HG03066 (cell line): ENCODE results near the gene GMPPB.
"Not testable (repeated sequence)": the region's sequence is repeated elsewhere in the genome, so short reads cannot be mapped to it uniquely, and the experiment has no call there.

Experiments
- ATAC-seq: cut with Tn5 transposase; IDR thresholded peaks from one replicate; pipeline ENCODE4 v1.9.1; 2021; ENCODE audit warnings: low read depth; ENCODE audit not compliant: unreplicated experiment

GMPPB gene

GRCh38 chr3:49714728-49715550 is 8.8 kb downstream of the GMPPB start:
- no peak for ATAC-seq

GRCh38 chr3:49713336-49714105 is 10.2 kb downstream of the GMPPB start:
- no peak for ATAC-seq

- ATAC-seq, result no peak
Measured at GRCh38 chr3:49712631-49713317, 11.0 kb downstream of the GMPPB start.

GRCh38 chr3:49712166-49712565 is 11.6 kb downstream of the GMPPB start:
- no peak for ATAC-seq

- no peak for ATAC-seq
Measured at GRCh38 chr3:49711489-49711888, 12.3 kb downstream of the GMPPB start.

GRCh38 chr3:49709852-49710251 is 13.9 kb downstream of the GMPPB start:
- no peak for ATAC-seq

- no peak for ATAC-seq
Measured at GRCh38 chr3:49707113-49707480, 16.7 kb downstream of the GMPPB start.

GRCh38 chr3:49706456-49707112 is 17.2 kb downstream of the GMPPB start:
- ATAC-seq, result no peak

GRCh38 chr3:49705390-49705960 is 18.3 kb downstream of the GMPPB start:
- no peak for ATAC-seq

GRCh38 chr3:49704629-49705028 is 19.1 kb downstream of the GMPPB start:
- ATAC-seq, result no peak

GRCh38 chr3:49703956-49704355 is 19.8 kb downstream of the GMPPB start:
- ATAC-seq, result no peak

- peak; percentile 71 for ATAC-seq
Measured at GRCh38 chr3:49703443-49703927, 20.3 kb downstream of the GMPPB start.

GRCh38 chr3:49702672-49703071 is 21.1 kb downstream of the GMPPB start:
- ATAC-seq, result no peak

GRCh38 chr3:49701388-49702077 is 22.2 kb downstream of the GMPPB start:
- no peak for ATAC-seq

GRCh38 chr3:49700453-49701128 is 23.2 kb downstream of the GMPPB start:
- ATAC-seq, result no peak

- ATAC-seq, result no peak
Measured at GRCh38 chr3:49700014-49700413, 23.7 kb downstream of the GMPPB start.

- no peak for ATAC-seq
Measured at GRCh38 chr3:49699281-49699979, 24.3 kb downstream of the GMPPB start.

- ATAC-seq, result not testable (repeated sequence)
Measured at GRCh38 chr3:49695350-49696015, 28.3 kb downstream of the GMPPB start.
